K562 (cell line): Measurements from ENCODE around the gene COL5A3. TPM values are rescaled to one million over a fixed set of nuclear protein-coding genes. Genes with fewer than 3 reads are reported as not detected.

ENCODE experiments used
- ARNT ChIP-seq, 2 experiments: fragments of 450-650 bp; IDR thresholded peaks; 2 replicates each; pipeline ENCODE4 v1.6.1; 2016; ENCODE audit warnings: mild to moderate bottlenecking in 1 of 2
- ATF3 ChIP-seq, 2 experiments: fragments of 450-650 bp in 1 of 2; sonication (generic) in 1 of 2; formaldehyde crosslinking in 1 of 2; IDR thresholded peaks in 1 of 2; conservative IDR thresholded peaks in 1 of 2; 2 replicates each; pipeline versions ENCODE4 v1.6.1 to v1.8.1; 2016 to 2023; ENCODE audit warnings: mild to moderate bottlenecking in 2 of 2, moderate library complexity in 2 of 2, inconsistent platforms in 1 of 2, missing genetic modification reagents in 1 of 2
- BMI1 ChIP-seq: fragments of 150-350 bp; IDR thresholded peaks from 2 replicates; pipeline ENCODE4 v1.6.1; 2014; ENCODE audit warnings: low read length
- CBX2 ChIP-seq: fragments of 200-600 bp; sonication (generic); IDR thresholded peaks from one replicate; pipeline ENCODE4 v1.6.1; 2012; ENCODE audit warnings: mild to moderate bottlenecking, low read length, inconsistent platforms; ENCODE audit not compliant: insufficient read depth, poor library complexity, severe bottlenecking
- DACH1 ChIP-seq: fragments of 450-650 bp; IDR thresholded peaks from 2 replicates; pipeline ENCODE4 v1.6.1; 2018; ENCODE audit not compliant: partially characterized antibody
- FOXA1 ChIP-seq: fragments of 450-650 bp; IDR thresholded peaks from 2 replicates; pipeline ENCODE4 v1.6.1; 2016; ENCODE audit warnings: mild to moderate bottlenecking, borderline replicate concordance
- KDM5B ChIP-seq: fragments of 200-600 bp; sonication (generic); IDR thresholded peaks from 2 replicates; pipeline ENCODE4 v1.6.1; 2012; ENCODE audit warnings: low read depth, mild to moderate bottlenecking, moderate library complexity, low read length, control low read depth, inconsistent platforms; ENCODE audit not compliant: insufficient replicate concordance
- MEF2D ChIP-seq: conservative IDR thresholded peaks from 2 replicates; pipeline ENCODE4 v1.6.1; 2016; ENCODE audit warnings: low read depth, missing genetic modification characterization, missing compliant biosample characterization
- MEIS2 ChIP-seq: fragments of 450-650 bp; IDR thresholded peaks from 2 replicates; pipeline ENCODE4 v1.6.1; 2014; ENCODE audit warnings: mild to moderate bottlenecking; ENCODE audit not compliant: partially characterized antibody
- RAD21 ChIP-seq, 2 experiments: fragments of 250-450 bp in 1 of 2; fragments of 450-650 bp in 1 of 2; sonication (Bioruptor Pico) in 1 of 2; formaldehyde crosslinking in 1 of 2; IDR thresholded peaks in 1 of 2; conservative IDR thresholded peaks in 1 of 2; 2 replicates each; pipeline versions ENCODE4 v1.4.0 to v1.8.0; 2020 to 2022; ENCODE audit warnings: mild to moderate bottlenecking in 2 of 2, moderate library complexity in 1 of 2
- RB1 ChIP-seq: fragments of 450-650 bp; IDR thresholded peaks from 2 replicates; pipeline ENCODE4 v1.6.1; 2017; ENCODE audit warnings: low read depth, mild to moderate bottlenecking
- SFPQ ChIP-seq: fragments of 200-400 bp; formaldehyde crosslinking; IDR thresholded peaks from 2 replicates; pipeline ENCODE4 v1.6.1; 2017; ENCODE audit warnings: mild to moderate bottlenecking, low read depth, low read length, moderate library complexity
- SMC3 ChIP-seq: conservative IDR thresholded peaks from 2 replicates; pipeline ENCODE4 v1.6.1; 2011; ENCODE audit warnings: low read depth, low read length, improper control_type of control experiment; ENCODE audit not compliant: insufficient read depth
- USF1 ChIP-seq: sonication (generic); formaldehyde crosslinking; IDR thresholded peaks from 2 replicates; pipeline ENCODE4 v1.9.0; 2022; ENCODE audit warnings: mild to moderate bottlenecking, missing genetic modification reagents
- ZNF143 ChIP-seq: sonication (generic); formaldehyde crosslinking; IDR thresholded peaks from 2 replicates; pipeline ENCODE4 v1.9.0; 2022; ENCODE audit warnings: mild to moderate bottlenecking, missing genetic modification reagents
- ZNF277 ChIP-seq: fragments of 250-450 bp; sonication (Bioruptor Pico); IDR thresholded peaks from 2 replicates; pipeline ENCODE4 v1.8.0; 2022; ENCODE audit warnings: inconsistent platforms, mild to moderate bottlenecking, moderate library complexity, borderline replicate concordance
- polyA plus RNA-seq, 8 experiments: library from polyadenylated mRNA; depleted of rRNA in 4 of 8; stranded (reverse) in 5 of 8; unstranded in 3 of 8; fragments of >200 nt; fragmentation: Nextera tagmentation in 2 of 8; fragmentation: Illumina TruSeq in 1 of 8; extraction: Ambion mirVana in 2 of 8; extraction: Trizol in 1 of 8; gene quantifications; 2 replicates each; pipeline versions ENCODE4 v1.2.1 to v1.2.3, GENCODE V29; 2011 to 2014; ENCODE audit warnings: inconsistent platforms in 1 of 8, missing spikeins in 1 of 8
- total RNA-seq, 7 experiments: library from RNA; depleted of rRNA in 6 of 7; stranded (reverse); fragments of >200 nt in 6 of 7; fragmentation: Illumina TruSeq in 2 of 7; extraction: Trizol in 2 of 7; gene quantifications; 2 replicates each; pipeline versions ENCODE4 v1.2.1 to v1.2.3, GENCODE V29; 2011 to 2021; ENCODE audit warnings: low replicate concordance in 1 of 7
- TF ChIP-seq, protein P1 (sequence below): fragments of 150-350 bp; IDR thresholded peaks from 2 replicates; pipeline ENCODE4 v1.6.1; 2014; ENCODE audit warnings: low read depth, mild to moderate bottlenecking, low read length, borderline replicate concordance

The COL5A3 gene
- total and polyA plus RNA-seq, 9 of the 15 experiments (the other 6 are each of a cell fraction or from before 2014, with no cell fraction given): 0.01 to 0.02 TPM; not detected in 7

DNA sequence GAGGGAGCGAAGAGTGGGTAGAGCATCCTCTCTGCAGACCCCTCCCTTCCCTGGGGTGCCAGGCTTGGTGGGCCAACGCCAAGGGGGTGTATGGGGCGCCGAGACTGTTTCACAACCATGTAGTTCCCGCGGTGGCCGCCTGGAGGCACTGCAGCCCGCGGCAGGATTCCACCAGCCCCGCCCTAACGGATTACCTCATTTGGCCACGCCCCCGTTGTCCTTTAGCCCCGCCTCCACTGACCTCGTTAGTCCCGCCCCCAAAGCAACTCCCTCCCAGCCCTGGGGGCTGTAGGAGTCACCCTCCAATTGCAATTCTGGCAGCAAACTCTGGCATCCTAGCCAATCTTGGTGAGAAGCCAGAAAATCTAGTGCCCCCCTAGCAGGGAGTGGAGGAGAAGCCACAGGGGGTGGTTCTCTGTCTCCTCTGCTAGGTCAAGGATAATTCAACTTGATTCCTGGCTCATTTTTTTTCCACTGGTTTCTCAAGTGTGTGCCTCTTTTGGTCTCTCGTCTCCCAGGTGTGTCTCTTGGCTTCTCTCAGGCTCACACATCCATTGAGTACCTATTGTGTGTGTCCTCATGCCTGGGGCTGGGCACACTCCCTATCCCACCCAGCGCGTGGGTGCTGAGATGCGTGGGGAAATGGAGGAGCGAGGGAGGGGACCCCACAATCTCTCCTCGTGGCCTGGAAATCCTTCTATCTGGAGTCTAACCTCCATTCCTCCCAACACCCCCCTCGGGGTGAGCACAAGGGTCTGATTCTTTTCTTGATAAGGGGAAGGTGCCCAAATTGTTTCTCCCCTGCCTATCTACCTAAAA is 76.0 kb downstream of the COL5A3 start (continued):
- TF ChIP-seq USF1 (CRISPR knock-in tag): no peak
- TF ChIP-seq SMC3: peak; percentile 92
- no peak for TF ChIP-seq DACH1
- no peak for TF ChIP-seq CBX2
- no peak for TF ChIP-seq MEIS2
- TF ChIP-seq SFPQ: no peak
- TF ChIP-seq ATF3 (IDR thresholded peaks at IDR 0.05): peak; percentile 63
- TF ChIP-seq ATF3 (CRISPR knock-in tag; conservative IDR thresholded peaks at IDR 0.05): no peak
- no peak for TF ChIP-seq MEF2D (tag)
- no peak for TF ChIP-seq BMI1
- no peak for TF ChIP-seq ARNT (IDR thresholded peaks at IDR 0.05)
- peak; percentile 94 to 95 for TF ChIP-seq RAD21 (CRISPR knock-in tag; conservative IDR thresholded peaks at IDR 0.05 in 1 of 2, IDR thresholded peaks at IDR 0.05 in 1 of 2)
- no peak for TF ChIP-seq ZNF277 (CRISPR knock-in tag)
- no peak for TF ChIP-seq FOXA1
- TF ChIP-seq RB1: peak; percentile 79
- TF ChIP-seq, protein P1, sequence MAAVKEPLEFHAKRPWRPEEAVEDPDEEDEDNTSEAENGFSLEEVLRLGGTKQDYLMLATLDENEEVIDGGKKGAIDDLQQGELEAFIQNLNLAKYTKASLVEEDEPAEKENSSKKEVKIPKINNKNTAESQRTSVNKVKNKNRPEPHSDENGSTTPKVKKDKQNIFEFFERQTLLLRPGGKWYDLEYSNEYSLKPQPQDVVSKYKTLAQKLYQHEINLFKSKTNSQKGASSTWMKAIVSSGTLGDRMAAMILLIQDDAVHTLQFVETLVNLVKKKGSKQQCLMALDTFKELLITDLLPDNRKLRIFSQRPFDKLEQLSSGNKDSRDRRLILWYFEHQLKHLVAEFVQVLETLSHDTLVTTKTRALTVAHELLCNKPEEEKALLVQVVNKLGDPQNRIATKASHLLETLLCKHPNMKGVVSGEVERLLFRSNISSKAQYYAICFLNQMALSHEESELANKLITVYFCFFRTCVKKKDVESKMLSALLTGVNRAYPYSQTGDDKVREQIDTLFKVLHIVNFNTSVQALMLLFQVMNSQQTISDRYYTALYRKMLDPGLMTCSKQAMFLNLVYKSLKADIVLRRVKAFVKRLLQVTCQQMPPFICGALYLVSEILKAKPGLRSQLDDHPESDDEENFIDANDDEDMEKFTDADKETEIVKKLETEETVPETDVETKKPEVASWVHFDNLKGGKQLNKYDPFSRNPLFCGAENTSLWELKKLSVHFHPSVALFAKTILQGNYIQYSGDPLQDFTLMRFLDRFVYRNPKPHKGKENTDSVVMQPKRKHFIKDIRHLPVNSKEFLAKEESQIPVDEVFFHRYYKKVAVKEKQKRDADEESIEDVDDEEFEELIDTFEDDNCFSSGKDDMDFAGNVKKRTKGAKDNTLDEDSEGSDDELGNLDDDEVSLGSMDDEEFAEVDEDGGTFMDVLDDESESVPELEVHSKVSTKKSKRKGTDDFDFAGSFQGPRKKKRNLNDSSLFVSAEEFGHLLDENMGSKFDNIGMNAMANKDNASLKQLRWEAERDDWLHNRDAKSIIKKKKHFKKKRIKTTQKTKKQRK: no peak
- TF ChIP-seq ZNF143 (CRISPR knock-in tag): no peak
- no peak for TF ChIP-seq KDM5B
